GM19468 (cell line): ENCODE data around the gene SAP130.
"Not testable (repeated sequence)": the region's sequence is repeated elsewhere in the genome, so short reads cannot be mapped to it uniquely, and the experiment has no call there.

Experiments
- ATAC-seq: cut with Tn5 transposase; IDR thresholded peaks from one replicate; pipeline ENCODE4 v1.9.1; 2021; ENCODE audit warnings: mild to moderate bottlenecking, moderate library complexity, moderate number of reproducible peaks; ENCODE audit not compliant: unreplicated experiment; ENCODE audit errors: extremely low read depth

Gene SAP130

GRCh38 chr2:127957240-127957639 is 70.6 kb downstream of the SAP130 start:
- ATAC-seq: no peak

GRCh38 chr2:127954857-127955256 is 73.0 kb downstream of the SAP130 start:
- ATAC-seq: no peak

GRCh38 chr2:127953849-127954248 is 74.0 kb downstream of the SAP130 start:
- ATAC-seq: no peak

GRCh38 chr2:127953128-127953718 is 74.6 kb downstream of the SAP130 start:
- ATAC-seq: no peak

GRCh38 chr2:127951026-127951425 is 76.8 kb downstream of the SAP130 start:
- ATAC-seq: no peak

- ATAC-seq: no peak
These were observed 77.6 kb downstream of the SAP130 start for GRCh38 chr2:127950264-127950663.

- no peak for ATAC-seq
These were observed 82.6 kb downstream of the SAP130 start for GRCh38 chr2:127945281-127945680.

GRCh38 chr2:127943186-127943585 is 84.7 kb downstream of the SAP130 start:
- ATAC-seq: no peak

GRCh38 chr2:127942002-127942401 is 85.9 kb downstream of the SAP130 start:
- no peak for ATAC-seq

- ATAC-seq: no peak
These were observed 86.4 kb downstream of the SAP130 start for GRCh38 chr2:127941461-127941860.

- no peak for ATAC-seq
These were observed 87.2 kb downstream of the SAP130 start for GRCh38 chr2:127940641-127941040.

GRCh38 chr2:127935337-127935736 is 92.5 kb downstream of the SAP130 start:
- no peak for ATAC-seq

GRCh38 chr2:127932199-127932876 is 95.5 kb downstream of the SAP130 start:
- no peak for ATAC-seq

- ATAC-seq: no peak
These were observed 98.4 kb downstream of the SAP130 start for GRCh38 chr2:127929449-127929848.

GRCh38 chr2:127927384-127927783 is 100.5 kb downstream of the SAP130 start:
- ATAC-seq: no peak

- no peak for ATAC-seq
These were observed 109.9 kb downstream of the SAP130 start for GRCh38 chr2:127917916-127918315.

- no peak for ATAC-seq
These were observed 113.9 kb downstream of the SAP130 start for GRCh38 chr2:127913808-127914457.

GRCh38 chr2:127911737-127912136 is 116.1 kb downstream of the SAP130 start:
- ATAC-seq: no peak

- ATAC-seq: no peak
These were observed 117.4 kb downstream of the SAP130 start for GRCh38 chr2:127910415-127910814.

GRCh38 chr2:127909019-127909418 is 118.8 kb downstream of the SAP130 start:
- no peak for ATAC-seq

- not testable (repeated sequence) for ATAC-seq
These were observed 120.0 kb downstream of the SAP130 start for GRCh38 chr2:127907733-127908400.
